Right lobe of liver (tissue), 4 donors: ENCODE results near the gene AGAP6.

Experiments
- CTCF ChIP-seq, 4 donors: fragments of 200-600 bp in 3 of 4; fragments of 450-650 bp in 1 of 4; IDR thresholded peaks; one replicate each; pipeline versions ENCODE4 v1.5.1 to v1.8.0; 2016 to 2022; ENCODE audit warnings: antibody characterized with exemption in 4 of 4, mild to moderate bottlenecking in 2 of 4
- POLR2A ChIP-seq: fragments of 450-650 bp; IDR thresholded peaks from one replicate; pipeline ENCODE4 v1.6.1; 2017; ENCODE audit warnings: antibody characterized with exemption, mild to moderate bottlenecking
- donor health status: DM: no; HTN: no; CAD: no.
- donor health status: DM: no; HTN: no; CAD: no.
- donor health status: DM: no; HTN: yes; CAD: no.

GRCh38 chr10:50027195-50027594 is 39.0 kb downstream of the AGAP6 start:
- no peak for TF ChIP-seq POLR2A
- no peak for TF ChIP-seq CTCF (IDR thresholded peaks at IDR 0.05)
